BJ (cell line): ENCODE results near the gene RPS18. TPM values are rescaled to one million over a fixed set of nuclear protein-coding genes. Genes with fewer than 3 reads are reported as not detected.
A peak's percentile ranks its signal among the peaks of the same experiment; 100 is the strongest.

Experiments
- CTCF ChIA-PET: fragments of 350-600 bp; formaldehyde crosslinking; extraction: SDS; loops from one replicate; lab custom pipeline; 2021; ENCODE audit warnings: antibody characterized with exemption, inconsistent platforms; lab: Yijun Ruan, JAX
- POLR2A ChIA-PET: fragments of 300-600 bp; sonication (Branson Sonifier 250); formaldehyde crosslinking; extraction: SDS; loops from one replicate; lab custom pipeline; 2021; ENCODE audit warnings: antibody characterized with exemption; lab: Charles Lee
- DNase-seq: peaks from one replicate; pipeline ENCODE4 v3.0.0-alpha.2; 2011; ENCODE audit warnings: low read depth
- H3K27me3 ChIP-seq: 2 replicates; pipeline ENCODE4 v1.6.0; 2011; ENCODE audit warnings: low read length; ENCODE audit not compliant: control insufficient read depth, insufficient read depth
- H3K36me3 ChIP-seq: 2 replicates; pipeline ENCODE4 v1.5.1; 2011; ENCODE audit warnings: low read length; ENCODE audit not compliant: control insufficient read depth, insufficient read depth
- H3K4me3 ChIP-seq: 2 replicates; pipeline ENCODE4 v1.5.1; 2011; ENCODE audit warnings: low read depth, mild to moderate bottlenecking, control low read depth, low read length
- polyA plus RNA-seq: library from polyadenylated mRNA; depleted of rRNA; stranded (reverse); fragments of >200 nt; gene quantifications from 2 replicates; pipeline ENCODE4 v1.2.3, GENCODE V29; 2011
- TF ChIP-seq, protein P1 (sequence below): IDR thresholded peaks from 2 replicates; pipeline ENCODE4 v1.5.1; 2011; ENCODE audit warnings: low read depth, mild to moderate bottlenecking, control low read depth, inconsistent platforms, low read length, moderate library complexity; ENCODE audit not compliant: insufficient read depth

RPS18 gene
- polyA plus RNA-seq, 1 experiment, result 6,433 TPM

DNA sequence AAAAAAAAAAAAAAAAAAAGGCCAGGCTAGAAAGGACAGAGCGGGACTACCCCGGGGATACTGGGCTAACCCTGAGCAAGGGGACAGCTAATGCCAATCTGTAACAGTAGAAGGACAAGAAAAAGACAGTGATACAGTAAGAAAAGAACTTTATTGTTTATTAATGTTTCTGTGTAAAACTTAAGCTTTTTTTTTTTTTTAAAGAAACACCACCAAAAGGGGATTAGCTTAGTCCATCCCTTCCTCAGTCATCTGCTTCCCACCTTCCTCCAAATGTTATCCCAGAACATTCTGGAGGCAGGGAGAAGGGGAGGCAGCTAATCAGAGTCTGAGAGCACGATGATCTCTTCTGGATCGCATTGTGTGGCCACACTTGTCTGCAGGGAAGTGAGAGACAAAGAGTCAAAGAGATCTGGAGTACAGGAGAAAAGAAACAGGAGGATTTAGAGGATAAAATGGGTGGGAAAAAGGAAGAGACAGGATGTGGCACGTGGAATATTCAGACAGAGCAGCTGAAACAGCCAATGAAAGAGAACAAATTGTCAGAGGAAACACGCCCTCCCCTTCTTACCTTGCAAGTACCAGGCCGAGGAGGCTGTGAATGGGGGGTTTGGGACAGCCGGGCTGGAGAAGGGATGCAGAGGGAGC is 46.7 kb downstream of the RPS18 start:
- DNase-seq, result no peak
- POLR2A ChIA-PET, result no interaction called here
- H3K4me3 ChIP-seq, result peak overlapping the region; percentile 8; the same call in 1 of the 2 replicates
- peaks cover 21% of the 10 kb centered on the region for H3K36me3 ChIP-seq
- TF ChIP-seq, protein P1, sequence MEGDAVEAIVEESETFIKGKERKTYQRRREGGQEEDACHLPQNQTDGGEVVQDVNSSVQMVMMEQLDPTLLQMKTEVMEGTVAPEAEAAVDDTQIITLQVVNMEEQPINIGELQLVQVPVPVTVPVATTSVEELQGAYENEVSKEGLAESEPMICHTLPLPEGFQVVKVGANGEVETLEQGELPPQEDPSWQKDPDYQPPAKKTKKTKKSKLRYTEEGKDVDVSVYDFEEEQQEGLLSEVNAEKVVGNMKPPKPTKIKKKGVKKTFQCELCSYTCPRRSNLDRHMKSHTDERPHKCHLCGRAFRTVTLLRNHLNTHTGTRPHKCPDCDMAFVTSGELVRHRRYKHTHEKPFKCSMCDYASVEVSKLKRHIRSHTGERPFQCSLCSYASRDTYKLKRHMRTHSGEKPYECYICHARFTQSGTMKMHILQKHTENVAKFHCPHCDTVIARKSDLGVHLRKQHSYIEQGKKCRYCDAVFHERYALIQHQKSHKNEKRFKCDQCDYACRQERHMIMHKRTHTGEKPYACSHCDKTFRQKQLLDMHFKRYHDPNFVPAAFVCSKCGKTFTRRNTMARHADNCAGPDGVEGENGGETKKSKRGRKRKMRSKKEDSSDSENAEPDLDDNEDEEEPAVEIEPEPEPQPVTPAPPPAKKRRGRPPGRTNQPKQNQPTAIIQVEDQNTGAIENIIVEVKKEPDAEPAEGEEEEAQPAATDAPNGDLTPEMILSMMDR, result no peak
- CTCF ChIA-PET, result interaction anchor here (1.2 to 1.6 kb wide), 3 partner anchors 18 to 41 kb away, joined by 3 to 6 read pairs (median 4); partner anchors contain the start of genes B3GALT4 and RGL2
- H3K27me3 ChIP-seq, result no peaks in the 10 kb centered on the region

DNA sequence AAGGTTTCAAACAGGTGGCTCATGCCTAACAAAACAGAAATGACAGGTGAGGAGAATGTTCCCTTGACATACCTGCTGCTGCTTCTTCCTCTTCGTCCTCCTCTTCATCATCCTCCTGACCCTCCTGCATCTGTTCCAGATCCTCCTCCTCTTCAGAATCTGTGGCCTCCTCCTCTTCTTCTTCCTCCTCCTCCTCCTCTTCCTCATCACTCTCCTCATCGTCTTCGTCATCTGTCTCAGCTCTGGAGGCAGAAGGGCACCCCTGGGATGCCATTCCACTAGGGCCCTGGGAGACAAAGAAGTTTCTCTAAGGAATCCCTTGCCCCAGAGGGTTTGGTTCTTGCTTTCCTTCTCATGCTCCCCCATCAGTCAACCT is 48.1 kb downstream of the RPS18 start:
- ChIA-PET POLR2A (no interaction called here), CTCF (no interaction called here)
- H3K36me3 ChIP-seq, result peaks cover 21% of the 10 kb centered on the region
- no peak for DNase-seq
- peak overlapping the region; percentile 18; the same call in 1 of the 2 replicates for H3K4me3 ChIP-seq
- TF ChIP-seq, protein P1, result no peak
- H3K27me3 ChIP-seq, result no peaks in the 10 kb centered on the region

DNA sequence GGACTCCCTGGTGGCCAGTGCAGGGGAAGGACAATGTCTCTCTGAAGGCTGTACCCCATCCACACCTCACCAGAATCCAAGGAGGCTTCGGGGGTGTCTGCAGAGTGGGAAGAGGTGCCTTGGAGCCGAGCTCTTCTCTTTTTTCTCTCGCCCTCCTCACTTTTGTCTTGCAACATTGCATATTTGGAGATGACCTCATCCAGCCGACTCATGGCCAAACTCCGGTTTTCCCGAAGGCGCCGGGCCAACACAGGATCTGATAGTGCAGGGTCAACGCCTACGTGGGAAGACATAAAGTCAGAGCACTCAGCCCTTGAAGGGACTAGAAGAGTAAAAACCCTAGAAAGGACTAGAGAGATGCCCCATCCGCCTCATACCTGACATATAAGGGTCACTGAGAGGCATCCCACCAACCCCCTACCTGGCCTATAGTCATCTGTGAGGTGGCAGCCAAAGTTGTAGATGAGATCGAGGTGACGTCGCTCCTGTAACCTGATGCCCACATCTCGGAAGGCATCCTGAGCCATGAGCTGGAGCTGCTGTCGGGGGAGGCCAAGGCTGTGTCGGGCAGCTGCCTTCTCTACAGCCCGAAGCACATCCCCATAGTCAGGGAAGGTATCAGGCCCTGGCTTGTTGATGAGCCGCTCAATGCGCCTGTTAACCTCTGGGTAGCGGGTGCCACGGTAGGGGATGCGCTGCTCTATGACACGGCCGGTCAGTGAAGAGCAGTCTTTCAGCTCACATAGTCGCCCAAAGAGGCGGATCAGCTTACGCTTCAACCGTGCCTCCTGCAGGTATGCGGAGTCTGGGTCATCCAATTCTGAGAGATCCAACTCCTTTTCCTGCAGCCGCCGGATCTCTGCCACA is 48.7 kb downstream of the RPS18 start:
- TF ChIP-seq, protein P1, result no peak
- Histone ChIP-seq H3K36me3 (peaks cover 21% of the 10 kb centered on the region), H3K4me3 (peak overlapping the region; percentile 22), H3K27me3 (no peaks in the 10 kb centered on the region)
- peak; percentile 71 for DNase-seq
- ChIA-PET CTCF (interaction anchor here (0.8 to 1.2 kb wide), 3 partner anchors 62 to 103 kb away, joined by 3 read pairs; no protein-coding TSS in a partner anchor), POLR2A (interaction anchor here (0.6 kb wide), 1 partner anchor 450 kb away, joined by 3 read pairs; no protein-coding TSS in a partner anchor)

DNA sequence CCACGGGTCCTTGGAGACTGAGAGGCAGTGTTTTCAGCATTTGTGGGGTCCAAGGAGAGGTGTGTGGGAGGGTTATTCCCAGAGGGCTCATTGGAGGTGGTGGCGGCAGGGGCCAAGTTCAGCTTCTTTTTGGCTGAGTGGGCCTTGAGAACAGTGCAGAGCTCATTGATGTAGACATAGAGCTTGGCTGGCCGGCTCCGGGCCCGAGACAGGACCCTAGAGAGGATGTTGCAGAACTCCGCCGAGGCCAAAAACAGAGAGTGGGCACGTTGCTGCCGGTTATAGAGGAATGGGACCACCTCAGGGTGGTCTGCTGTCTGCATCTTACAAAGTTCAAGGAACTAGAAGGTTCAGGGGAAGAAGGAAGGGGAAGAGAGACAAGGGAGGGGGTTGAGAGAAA is 49.4 kb downstream of the RPS18 start:
- Histone ChIP-seq H3K27me3 (no peaks in the 10 kb centered on the region), H3K36me3 (peaks cover 19% of the 10 kb centered on the region), H3K4me3 (peak overlapping the region; percentile 62; the same call in 1 of the 2 replicates)
- TF ChIP-seq, protein P1, result no peak
- ChIA-PET CTCF (interaction anchor here (0.8 to 1.2 kb wide), 3 partner anchors 63 to 103 kb away, joined by 3 read pairs; no protein-coding TSS in a partner anchor), POLR2A (interaction anchor here (0.6 kb wide), 1 partner anchor 138 kb away, joined by 5 read pairs; no protein-coding TSS in a partner anchor)
- no peak for DNase-seq

DNA sequence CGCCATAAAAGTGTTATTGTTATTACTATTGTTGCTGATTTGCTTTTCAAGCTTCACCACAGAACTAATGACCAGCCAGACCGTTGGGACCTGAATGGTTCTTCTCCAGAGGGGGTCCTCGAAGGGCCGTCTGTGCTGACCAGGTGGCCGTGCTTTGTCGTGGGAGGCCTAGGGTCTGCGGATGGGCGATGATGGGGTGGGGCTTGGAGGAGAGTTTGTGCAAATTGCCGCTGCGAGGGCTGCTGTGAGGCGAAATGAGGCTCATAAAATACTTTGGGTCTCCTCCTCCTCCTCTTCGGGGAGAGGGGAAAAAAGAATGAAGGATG is 51.7 kb downstream of the RPS18 start:
- TF ChIP-seq, protein P1, result no peak
- Histone ChIP-seq H3K36me3 (peaks cover 18% of the 10 kb centered on the region), H3K27me3 (no peaks in the 10 kb centered on the region), H3K4me3 (peak overlapping the region; percentile 62)
- ChIA-PET CTCF (no interaction called here), POLR2A (no interaction called here)
- DNase-seq, result no peak
